Measurements from ENCODE around the gene NALCN. TPM values are rescaled to one million over a fixed set of nuclear protein-coding genes. Genes with fewer than 3 reads are reported as not detected.

Gene NALCN
- total RNA-seq, 1 experiment from 2014 or later, result 8.5 TPM

GRCh38 chr13:101230271-101230890 lies 185.9 kb downstream of the NALCN start:
- CTCF ChIA-PET, result interaction anchor here (0.6 kb wide), 1 partner anchor 85 kb away, joined by 3 read pairs; no protein-coding TSS in a partner anchor
- no peak for TF ChIP-seq CTCF (IDR thresholded peaks at IDR 0.05; ENCODE audit: unreplicated experiment)
- Mint-ChIP-seq H3K27ac (ENCODE audit: low read depth, unreplicated experiment) (no peak overlapping the region), H3K27me3 (ENCODE audit: insufficient read depth, unreplicated experiment) (no peaks in the 10 kb centered on the region), H3K36me3 (ENCODE audit: insufficient read depth, unreplicated experiment) (no peaks in the 10 kb centered on the region), H3K9me3 (ENCODE audit: unreplicated experiment) (no peaks in the 10 kb centered on the region), H3K4me1 (ENCODE audit: insufficient read depth, unreplicated experiment) (peaks cover 4% of the 10 kb centered on the region), H3K4me3 (ENCODE audit: unreplicated experiment) (no peak overlapping the region)
- DNase-seq (ENCODE audit: unreplicated experiment), result no peak
- intact Hi-C loops (cut with micrococcal nuclease), result no loop called here
- POLR2A ChIA-PET, result no interaction called here
- BruUV-seq (replicated peaks), result no TSS peak

GRCh38 chr13:101219609-101220265 lies 196.6 kb downstream of the NALCN start:
- ChIA-PET POLR2A (no interaction called here), CTCF (interaction anchor here (0.6 kb wide), 2 partner anchors 181 to 295 kb away, joined by 3 read pairs; no protein-coding TSS in a partner anchor)
- no TSS peak for BruUV-seq (replicated peaks)

GRCh38 chr13:101218484-101218883 lies 197.8 kb downstream of the NALCN start:
- no peak overlapping the region for H3K4me3 Mint-ChIP-seq (ENCODE audit: unreplicated experiment)
- DNase-seq (ENCODE audit: unreplicated experiment), result peak; percentile 40
- H3K9me3 Mint-ChIP-seq (ENCODE audit: unreplicated experiment), result no peaks in the 10 kb centered on the region
- no peaks in the 10 kb centered on the region for H3K27me3 Mint-ChIP-seq (ENCODE audit: insufficient read depth, unreplicated experiment)
- no TSS peak for BruUV-seq (replicated peaks)
- ChIA-PET CTCF (interaction anchor here (1.0 kb wide), 1 partner anchor 16 kb away, joined by 3 read pairs; no protein-coding TSS in a partner anchor), POLR2A (no interaction called here)
- peaks cover 16% of the 10 kb centered on the region for H3K4me1 Mint-ChIP-seq (ENCODE audit: insufficient read depth, unreplicated experiment)
- intact Hi-C loops (cut with micrococcal nuclease), result no loop called here
- H3K27ac Mint-ChIP-seq (ENCODE audit: low read depth, unreplicated experiment), result peak overlapping the region; percentile 72
- H3K36me3 Mint-ChIP-seq (ENCODE audit: insufficient read depth, unreplicated experiment), result no peaks in the 10 kb centered on the region
- TF ChIP-seq CTCF (IDR thresholded peaks at IDR 0.05; ENCODE audit: unreplicated experiment), result no peak

More at GRCh38 chr13:101219609-101220265, 196.6 kb downstream of the NALCN start:
- Mint-ChIP-seq H3K36me3 (ENCODE audit: insufficient read depth, unreplicated experiment) (no peaks in the 10 kb centered on the region), H3K27ac (ENCODE audit: low read depth, unreplicated experiment) (no peak overlapping the region), H3K4me1 (ENCODE audit: insufficient read depth, unreplicated experiment) (peaks cover 16% of the 10 kb centered on the region), H3K27me3 (ENCODE audit: insufficient read depth, unreplicated experiment) (no peaks in the 10 kb centered on the region), H3K9me3 (ENCODE audit: unreplicated experiment) (no peaks in the 10 kb centered on the region), H3K4me3 (ENCODE audit: unreplicated experiment) (no peak overlapping the region)
- intact Hi-C loops (cut with micrococcal nuclease), result no loop called here
- no peak for TF ChIP-seq CTCF (IDR thresholded peaks at IDR 0.05; ENCODE audit: unreplicated experiment)
- DNase-seq (ENCODE audit: unreplicated experiment), result no peak

- no peaks in the 10 kb centered on the region for H3K27me3 Mint-ChIP-seq (ENCODE audit: insufficient read depth, unreplicated experiment)
- peak overlapping the region; percentile 23 for H3K27ac Mint-ChIP-seq (ENCODE audit: low read depth, unreplicated experiment)
- intact Hi-C loops (cut with micrococcal nuclease), result no loop called here
- BruUV-seq (replicated peaks), result no TSS peak
- no peaks in the 10 kb centered on the region for H3K9me3 Mint-ChIP-seq (ENCODE audit: unreplicated experiment)
- ChIA-PET CTCF (interaction anchor here (1.0 kb wide), 1 partner anchor 86 kb away, joined by 3 read pairs; no protein-coding TSS in a partner anchor), POLR2A (interaction anchor here (0.7 kb wide), 1 partner anchor 139 kb away, joined by 3 read pairs; no protein-coding TSS in a partner anchor)
- DNase-seq (ENCODE audit: unreplicated experiment), result no peak
- peaks cover 16% of the 10 kb centered on the region for H3K4me1 Mint-ChIP-seq (ENCODE audit: insufficient read depth, unreplicated experiment)
- H3K4me3 Mint-ChIP-seq (ENCODE audit: unreplicated experiment), result no peak overlapping the region
- no peaks in the 10 kb centered on the region for H3K36me3 Mint-ChIP-seq (ENCODE audit: insufficient read depth, unreplicated experiment)
- no peak for TF ChIP-seq CTCF (IDR thresholded peaks at IDR 0.05; ENCODE audit: unreplicated experiment)
Measured at GRCh38 chr13:101217086-101217485, 199.2 kb downstream of the NALCN start.
